Stimulated activated CD8-positive, alpha-beta memory T cell treated with anti-CD3 and anti-CD28 coated beads, Interleukin-15, amount 100 ng/mL, for 24 hours (primary cell): ENCODE results near the gene GPR157.
"Not testable (repeated sequence)": the region's sequence is repeated elsewhere in the genome, so short reads cannot be mapped to it uniquely, and the experiment has no call there.

ENCODE experiments used
- DNase-seq: peaks from one replicate; pipeline ENCODE4 v3.0.0-alpha.2; 2020; ENCODE audit warnings: low read depth

The GPR157 gene

DNA sequence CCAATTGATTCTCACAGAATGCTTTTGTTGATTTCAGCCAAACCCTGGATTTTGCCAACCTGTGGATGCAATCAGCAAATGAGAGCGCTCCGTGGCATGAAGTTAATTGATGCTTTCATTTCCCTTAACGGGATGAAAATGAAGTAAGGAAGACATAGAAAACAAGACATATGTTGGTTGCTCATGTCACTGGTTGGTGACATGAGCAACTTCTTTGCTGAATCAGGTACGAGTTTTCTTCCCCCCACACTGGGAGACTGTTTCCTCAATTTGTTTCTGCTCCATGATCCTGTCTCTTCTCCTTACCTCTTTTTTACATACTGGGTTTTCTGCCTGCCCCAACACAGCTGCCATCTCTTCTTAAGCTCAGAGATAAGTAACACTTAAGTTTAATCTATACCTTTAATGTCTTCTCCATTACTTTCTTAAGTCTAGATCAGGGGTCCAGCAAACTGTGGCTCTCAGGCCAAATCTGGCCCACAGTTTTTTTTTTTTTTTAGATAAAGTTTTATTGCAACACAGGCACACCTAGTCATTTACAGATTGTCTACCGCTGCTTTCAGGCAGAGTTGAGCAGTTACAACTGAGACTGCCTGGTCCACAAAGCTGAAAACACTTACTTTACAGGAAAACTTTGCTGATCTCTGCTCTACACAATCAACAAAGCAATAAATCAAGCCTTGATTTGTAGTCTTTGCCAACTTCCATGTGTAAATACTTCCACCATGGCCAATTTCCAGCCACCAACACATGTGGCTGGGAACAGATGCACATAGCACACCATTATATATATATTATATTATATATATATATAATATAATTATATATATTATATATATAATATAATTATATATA lies 13.3 kb downstream of the GPR157 start:
- DNase-seq, result no peak

GRCh38 chr1:9112961-9113880 lies 15.7 kb downstream of the GPR157 start:
- no peak for DNase-seq

- no peak for DNase-seq
Observed at GRCh38 chr1:9111957-9112356, 16.9 kb downstream of the GPR157 start.

GRCh38 chr1:9111357-9111691 lies 17.6 kb downstream of the GPR157 start:
- no peak for DNase-seq

- peak; percentile 71 for DNase-seq
Observed at GRCh38 chr1:9110669-9111356, 18.1 kb downstream of the GPR157 start.

DNA sequence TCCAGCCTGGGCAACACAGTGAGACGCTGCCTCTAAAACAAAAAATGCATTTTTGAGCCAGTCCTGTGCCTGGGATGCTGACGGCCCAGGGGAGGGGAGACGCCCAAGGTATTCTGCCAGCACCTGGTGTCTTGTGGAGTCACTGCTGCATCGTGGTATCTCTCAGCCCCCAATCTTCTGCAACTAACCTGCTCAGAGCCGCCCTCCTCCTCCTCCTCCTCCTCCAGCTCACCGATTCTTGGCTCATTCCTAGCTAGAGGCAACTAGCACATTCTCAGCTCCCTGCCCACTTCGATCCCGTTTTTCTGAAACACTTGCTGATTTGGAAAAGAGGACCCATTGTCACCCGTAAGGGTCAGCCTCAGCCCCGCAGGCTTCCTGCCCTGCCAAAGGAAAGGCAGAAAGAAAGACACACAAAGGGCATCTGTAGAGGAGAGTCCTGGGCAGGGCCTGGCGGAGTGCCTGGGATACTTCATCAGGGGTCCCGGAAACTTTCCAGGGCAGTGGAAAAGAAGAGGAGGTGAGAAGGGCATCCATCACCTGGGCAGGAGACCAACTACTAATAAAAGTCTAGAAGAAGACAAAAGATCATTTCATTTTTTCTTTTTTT lies 20.7 kb downstream of the GPR157 start:
- no peak for DNase-seq

GRCh38 chr1:9107136-9107535 lies 21.8 kb downstream of the GPR157 start:
- no peak for DNase-seq

- no peak for DNase-seq
Observed at GRCh38 chr1:9106286-9106685, 22.6 kb downstream of the GPR157 start.

- no peak for DNase-seq
Observed at GRCh38 chr1:9105336-9105867, 23.5 kb downstream of the GPR157 start.

- no peak for DNase-seq
Observed at GRCh38 chr1:9101510-9102146, 27.3 kb downstream of the GPR157 start.

DNA sequence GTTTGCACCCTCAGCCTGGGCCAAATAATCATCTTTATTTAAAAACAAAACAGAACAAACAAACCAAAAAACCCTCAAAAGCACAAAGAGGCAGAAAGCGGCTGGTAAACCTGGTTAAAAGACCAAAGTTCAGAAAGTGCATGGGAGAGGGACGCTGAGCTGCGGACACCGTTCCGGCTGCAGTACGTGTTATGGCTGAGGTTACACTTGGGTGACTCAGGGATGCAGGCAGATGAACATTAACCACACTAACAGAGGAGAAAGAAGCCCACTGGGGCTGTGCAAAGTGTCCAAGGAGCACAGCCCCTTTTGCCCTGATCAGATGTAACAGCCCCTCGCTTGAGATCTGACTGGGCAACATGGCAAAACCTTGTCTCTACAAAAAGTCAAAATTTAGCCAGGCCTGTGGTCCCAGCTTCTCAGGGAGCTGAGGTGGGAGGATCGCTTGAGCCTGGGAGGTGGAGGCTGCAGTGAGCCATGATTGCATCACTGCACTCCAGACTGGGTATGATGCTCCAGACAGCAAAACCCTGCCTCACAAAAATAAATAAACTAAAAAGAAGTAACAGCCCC lies 28.3 kb downstream of the GPR157 start:
- DNase-seq, result no peak

- no peak for DNase-seq
Observed at GRCh38 chr1:9099555-9099954, 29.3 kb downstream of the GPR157 start.

DNA sequence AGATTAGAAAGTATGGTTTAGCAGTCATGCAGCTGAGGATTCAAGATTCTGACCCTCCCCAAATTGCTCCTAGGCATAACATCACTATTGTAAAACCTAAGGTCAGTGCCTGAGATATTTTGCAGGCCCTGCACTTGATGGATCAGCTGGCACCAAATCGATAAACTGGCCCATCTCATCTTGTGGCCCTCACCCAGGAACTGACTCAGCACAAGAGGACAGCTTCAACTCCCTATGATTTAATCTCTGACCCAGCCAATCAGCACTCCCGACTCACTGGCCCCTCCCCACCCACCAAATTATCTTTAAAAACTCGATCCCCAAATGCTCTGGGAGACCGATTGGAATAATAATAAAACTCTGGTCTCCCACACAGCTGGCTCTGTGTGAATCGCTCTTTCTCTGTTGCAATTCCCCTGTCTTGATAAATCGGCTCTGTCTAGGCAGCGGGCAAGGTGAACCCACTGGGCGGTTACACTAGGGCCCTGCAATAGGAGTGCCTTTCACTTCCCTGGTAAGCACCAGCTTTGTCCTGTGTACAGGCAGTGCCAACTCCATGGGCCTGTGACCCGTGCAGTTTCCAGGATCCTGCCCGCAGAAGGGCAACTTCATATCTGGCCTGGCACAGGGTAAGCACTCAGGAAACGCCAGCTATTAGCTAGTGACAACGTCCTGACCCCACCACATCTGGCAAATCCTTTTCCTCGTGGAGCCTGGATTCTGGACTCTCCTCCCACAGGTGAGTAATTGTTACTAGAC lies 30.8 kb downstream of the GPR157 start:
- DNase-seq, result no peak

DNA sequence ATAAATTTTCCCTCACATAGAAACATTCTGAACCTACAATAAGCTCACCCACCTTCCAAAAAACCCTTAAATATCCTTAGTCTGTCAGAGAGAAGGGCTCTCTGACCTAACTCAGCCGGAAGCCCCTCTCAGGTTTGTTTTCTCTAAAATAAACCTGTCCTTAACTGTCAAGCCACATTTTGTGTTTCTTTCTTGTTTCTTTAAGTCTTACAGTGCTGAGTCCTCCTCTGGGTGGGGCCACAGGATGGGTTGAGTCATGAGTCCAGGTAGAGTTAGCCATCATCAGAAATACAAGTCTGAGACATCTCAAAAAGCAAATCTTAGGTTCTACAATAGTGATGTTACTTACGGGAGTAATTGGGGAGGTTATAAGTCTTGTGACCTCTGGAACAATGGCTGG lies 33.1 kb downstream of the GPR157 start:
- DNase-seq, result no peak

DNA sequence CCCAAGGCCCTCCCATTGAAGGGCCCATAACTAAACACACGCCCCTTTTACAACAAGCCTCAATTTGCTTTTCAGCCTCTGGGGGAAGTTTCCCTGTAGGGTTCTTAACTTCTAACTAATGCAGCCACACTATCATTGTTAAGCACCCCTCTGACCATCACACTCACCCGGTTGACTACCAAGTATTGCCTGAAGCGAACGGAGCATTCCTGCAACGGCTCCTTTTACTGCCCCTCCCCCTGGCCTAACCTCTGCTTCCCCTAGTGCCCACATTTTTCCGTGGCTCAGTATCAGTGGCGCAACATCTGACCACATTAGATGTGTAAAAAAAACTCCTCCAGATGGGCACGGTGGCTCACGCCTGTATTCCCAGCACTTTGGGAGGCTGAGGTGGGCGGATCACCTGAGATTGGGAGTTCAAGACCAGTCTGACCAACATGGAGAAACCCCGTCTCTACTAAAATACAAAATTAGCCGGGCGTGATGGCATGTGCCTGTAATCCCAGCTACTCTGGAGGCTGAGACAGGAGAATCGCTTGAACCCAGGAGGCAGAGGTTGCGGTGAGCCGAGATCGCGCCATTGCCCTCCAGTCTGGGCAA lies 34.8 kb downstream of the GPR157 start:
- not testable (repeated sequence) for DNase-seq

DNA sequence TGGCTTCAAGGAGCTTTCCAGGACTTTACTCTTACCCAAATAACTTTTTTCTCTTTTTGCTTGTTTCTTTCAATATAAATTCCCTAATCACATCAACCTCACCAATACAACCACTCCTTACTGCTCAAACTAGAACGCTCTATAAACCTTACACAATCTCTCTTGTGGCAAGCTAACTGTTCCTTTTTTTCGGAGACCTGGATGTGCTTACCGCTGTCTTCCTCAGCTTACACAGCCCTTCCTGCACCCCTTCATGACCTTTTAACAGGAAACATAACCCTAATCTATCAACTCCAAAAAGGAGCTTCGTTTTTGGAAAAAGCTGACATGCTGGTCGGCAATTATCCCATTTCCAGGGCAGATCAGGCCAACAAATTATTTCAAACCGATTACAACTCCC lies 35.3 kb downstream of the GPR157 start:
- no peak for DNase-seq

DNA sequence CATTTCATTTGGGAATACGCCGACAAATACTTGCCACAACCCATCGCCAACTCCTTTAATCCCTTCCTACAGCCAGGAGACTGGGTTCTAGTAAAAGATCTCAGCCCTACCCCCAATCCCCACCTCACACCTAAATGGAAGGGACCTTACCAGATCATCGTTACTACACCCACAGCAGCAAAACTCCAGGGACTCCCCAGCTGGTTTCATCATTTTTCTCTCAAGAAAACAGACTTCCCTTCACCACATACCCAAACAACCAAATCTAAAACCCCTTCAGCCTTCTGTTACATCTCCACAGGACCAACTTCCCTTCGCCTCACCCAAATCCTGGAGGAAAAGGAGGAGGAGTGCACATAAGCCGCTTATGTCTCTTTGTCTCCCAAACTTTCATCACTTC lies 35.8 kb downstream of the GPR157 start:
- no peak for DNase-seq

GRCh38 chr1:9088807-9089206 lies 40.1 kb downstream of the GPR157 start:
- DNase-seq, result no peak

- DNase-seq, result no peak
Observed at GRCh38 chr1:9087411-9088125, 41.3 kb downstream of the GPR157 start.
